HG03354 (cell line): Measurements from ENCODE around the gene ZNF253.
"Not testable (repeated sequence)": the region's sequence is repeated elsewhere in the genome, so short reads cannot be mapped to it uniquely, and the experiment has no call there.

Source experiments
- ATAC-seq: cut with Tn5 transposase; IDR thresholded peaks from one replicate; pipeline ENCODE4 v1.9.1; 2021; ENCODE audit warnings: mild to moderate bottlenecking; ENCODE audit not compliant: unreplicated experiment, poor library complexity, severe bottlenecking

Gene ZNF253

DNA sequence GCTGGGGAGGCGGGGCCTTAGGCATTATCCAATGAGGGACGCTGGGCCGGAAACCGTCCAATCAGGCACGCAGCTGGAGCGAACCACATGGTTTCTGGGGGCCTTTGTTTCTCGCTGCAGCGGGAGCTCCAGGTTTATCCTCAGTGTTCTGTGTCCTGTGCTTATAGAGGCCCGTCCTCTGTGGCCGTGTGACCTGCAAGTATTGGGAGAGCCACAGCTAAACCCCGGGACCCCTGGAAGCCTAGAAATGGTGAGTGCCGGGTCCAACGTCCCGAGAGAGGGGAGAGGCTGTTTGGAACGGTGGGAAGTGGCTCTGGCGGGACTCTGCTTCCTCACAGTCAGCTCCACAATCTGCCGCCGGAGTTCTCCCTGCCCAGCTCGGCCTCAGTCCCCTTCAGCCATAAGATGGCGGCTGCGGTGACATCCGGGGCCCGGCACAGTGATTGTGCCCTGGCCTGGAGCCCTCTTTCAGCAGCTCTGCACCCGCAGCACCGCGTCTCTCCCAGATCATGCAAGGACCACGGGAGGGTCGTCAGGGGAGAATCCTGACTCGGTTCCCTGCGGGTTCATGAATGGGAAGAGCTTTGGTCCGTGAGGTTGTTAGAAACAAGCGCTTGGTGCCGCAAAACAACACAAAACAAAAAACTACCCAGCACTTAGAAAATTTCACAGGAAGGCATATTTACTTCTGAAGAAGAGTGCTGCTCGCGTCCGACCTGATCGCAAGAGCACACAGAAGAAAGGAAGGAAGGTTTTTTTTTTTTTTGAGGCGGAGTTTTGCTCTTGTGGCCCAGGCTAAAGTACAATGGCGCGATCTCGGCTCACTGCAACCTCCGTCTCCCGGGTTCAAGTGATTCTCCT, at the start of gene ZNF253:
ZNF253 (plus strand) TSS at position 133 of the 861 bp plus-strand sequence; CDS start at position 248, 115 bp downstream.
- peak; percentile 97 for ATAC-seq

DNA sequence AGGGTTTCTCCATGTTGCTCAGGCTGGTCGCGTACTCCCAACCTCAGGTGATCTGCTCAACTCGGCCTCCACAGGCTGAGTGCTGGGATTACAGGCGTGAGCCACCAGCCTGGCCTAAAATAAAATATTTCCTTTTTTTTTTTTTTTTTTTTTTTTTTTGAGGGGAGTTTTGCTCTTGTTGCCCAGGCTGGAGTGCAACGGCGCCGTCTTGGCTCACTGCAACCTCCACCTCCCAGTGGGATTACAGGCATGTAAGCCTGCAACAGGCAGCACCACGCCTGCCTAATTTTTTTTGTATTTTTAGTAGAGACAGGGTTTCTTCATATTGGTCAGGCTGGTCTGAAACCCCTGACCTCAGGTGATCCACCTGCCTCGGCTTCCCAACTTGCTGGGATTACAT, 49.0 kb upstream of the ZNF253 start:
- ATAC-seq = no peak

DNA sequence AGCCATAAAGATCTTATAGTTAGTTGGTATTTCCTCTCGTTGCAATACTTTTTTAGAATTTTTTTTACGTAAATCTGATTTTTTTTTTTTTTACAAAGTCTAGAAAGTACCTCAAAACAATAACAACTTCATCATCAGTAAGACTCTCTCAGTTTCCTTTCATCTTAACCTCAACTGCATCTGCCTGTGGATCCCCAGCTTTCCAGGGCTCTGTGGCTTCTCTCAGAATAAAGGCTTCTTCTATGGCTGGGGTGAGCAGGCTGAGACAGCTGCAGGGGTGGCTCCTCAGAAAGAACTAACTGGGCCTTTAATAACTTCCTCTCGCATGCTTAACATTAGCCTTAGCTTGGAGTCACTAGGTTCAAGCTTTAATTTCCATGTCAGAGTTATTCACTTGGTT, 48.3 kb upstream of the ZNF253 start:
- no peak for ATAC-seq

DNA sequence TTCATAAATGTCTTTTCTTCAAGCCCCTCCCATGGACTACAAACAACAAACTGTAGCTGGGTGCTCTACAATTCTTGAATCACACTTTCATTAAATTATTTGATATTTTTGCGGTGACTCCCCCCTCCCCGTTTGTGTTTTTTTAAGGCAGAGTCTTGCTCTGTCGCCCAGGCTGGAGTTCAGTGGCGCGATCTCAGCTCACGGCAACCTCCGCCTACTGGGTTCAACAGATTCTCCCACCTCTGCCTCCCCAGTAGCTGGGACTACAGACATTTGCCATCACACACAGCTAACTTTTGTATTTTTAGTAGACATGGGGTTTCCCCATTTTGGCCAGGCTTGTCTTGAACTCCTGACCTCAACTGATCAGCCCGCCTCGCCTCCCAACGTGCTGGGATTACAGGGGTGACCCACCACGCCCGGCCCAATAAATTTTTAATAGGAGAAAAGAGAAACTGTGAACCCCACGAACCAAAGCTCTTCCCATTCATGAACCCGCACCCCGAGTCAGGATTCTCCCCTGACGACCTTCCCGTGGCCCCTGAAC, 44.8 kb upstream of the ZNF253 start:
- no peak for ATAC-seq

DNA sequence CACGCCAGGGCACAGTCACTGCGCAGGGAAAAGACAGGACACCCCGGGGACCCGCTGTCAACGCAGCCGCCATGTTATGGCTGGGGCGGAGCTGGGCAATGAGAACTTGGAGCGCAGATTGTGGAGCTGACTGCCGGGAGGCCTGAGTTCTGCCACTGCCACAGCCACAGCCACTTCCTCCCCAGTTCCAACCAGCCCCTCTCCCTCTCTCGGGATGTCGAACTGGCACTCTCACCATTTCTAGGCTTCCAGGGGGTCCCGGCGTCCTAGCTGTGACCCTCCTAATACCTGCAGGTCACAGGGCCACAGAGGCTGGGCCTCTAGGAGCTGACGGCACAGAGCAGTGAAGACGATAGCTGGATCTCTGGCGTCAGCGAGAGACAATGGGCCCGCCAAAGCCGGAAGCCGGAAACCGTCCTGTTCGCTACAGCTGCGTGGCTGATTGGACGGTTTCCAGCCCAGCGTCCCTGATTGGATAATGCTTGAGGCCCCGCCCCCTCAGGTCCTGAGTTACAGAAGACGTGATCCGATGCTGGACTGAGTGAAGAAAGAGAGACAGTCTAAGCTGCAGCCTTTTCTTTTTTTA, 44.2 kb upstream of the ZNF253 start, which contains the start of gene ZNF506:
ZNF506 (minus strand) TSS at position 385 of the 586 bp plus-strand sequence; CDS start at position 238, 147 bp downstream.
- ATAC-seq = peak; percentile 91

DNA sequence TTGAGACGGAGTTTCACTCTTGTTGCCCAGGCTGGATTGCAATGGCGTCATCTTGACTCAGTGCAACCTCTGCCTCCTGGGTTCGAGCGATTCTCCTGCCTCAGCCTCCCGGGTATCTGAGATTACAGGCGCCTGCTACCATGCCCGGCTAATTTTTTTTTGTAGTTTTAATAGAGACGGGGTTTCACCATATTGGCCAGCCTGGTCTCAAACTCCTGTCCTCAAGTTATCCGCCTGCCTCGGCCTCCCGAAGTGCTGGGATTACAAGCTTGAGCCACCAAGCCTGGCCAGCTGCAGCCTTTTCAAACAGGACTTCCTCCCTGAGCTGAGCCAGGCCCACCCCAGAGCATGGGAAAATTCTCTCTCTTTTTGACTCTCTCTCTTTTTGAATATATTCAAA, 43.7 kb upstream of the ZNF253 start:
- ATAC-seq = peak; percentile 2

DNA sequence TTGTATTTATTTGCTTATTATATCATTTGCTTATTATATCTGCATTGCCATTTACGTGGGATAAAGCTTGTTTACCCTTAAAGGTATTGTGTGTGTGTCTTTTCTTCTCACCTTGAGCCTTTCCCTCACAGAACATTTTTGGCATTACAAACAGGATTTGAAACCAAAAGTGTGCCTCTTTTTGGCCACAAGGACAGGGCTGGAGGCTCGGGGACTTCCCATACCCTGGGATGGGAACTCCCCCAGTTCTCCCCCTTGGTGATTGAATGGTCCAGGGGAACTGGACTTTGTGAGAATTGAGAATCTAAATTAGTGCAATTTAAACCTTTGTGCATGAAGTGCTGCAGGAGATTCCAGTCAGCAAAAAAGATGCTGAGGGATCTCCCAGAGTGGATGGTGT, 41.8 kb upstream of the ZNF253 start:
- ATAC-seq = no peak

DNA sequence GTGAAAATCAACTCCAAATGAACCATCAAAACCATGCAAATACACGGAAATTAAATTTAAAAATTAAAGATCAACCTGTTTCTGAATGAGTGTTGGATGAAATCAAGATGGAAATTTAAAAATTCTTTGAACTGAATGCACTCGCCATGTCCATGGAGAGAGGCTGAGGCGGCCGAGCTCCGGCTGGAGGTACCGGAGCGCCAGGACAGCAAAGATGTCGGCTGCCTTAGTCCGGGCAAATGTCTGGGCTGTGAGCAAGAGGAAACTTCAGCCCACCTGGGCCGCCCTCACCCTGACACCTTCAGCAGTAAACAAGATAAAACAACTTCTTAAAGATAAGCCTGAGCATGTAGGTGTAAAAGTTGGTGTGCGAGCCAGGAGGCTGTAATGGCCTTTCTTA, 38.8 kb upstream of the ZNF253 start:
- ATAC-seq = no peak

DNA sequence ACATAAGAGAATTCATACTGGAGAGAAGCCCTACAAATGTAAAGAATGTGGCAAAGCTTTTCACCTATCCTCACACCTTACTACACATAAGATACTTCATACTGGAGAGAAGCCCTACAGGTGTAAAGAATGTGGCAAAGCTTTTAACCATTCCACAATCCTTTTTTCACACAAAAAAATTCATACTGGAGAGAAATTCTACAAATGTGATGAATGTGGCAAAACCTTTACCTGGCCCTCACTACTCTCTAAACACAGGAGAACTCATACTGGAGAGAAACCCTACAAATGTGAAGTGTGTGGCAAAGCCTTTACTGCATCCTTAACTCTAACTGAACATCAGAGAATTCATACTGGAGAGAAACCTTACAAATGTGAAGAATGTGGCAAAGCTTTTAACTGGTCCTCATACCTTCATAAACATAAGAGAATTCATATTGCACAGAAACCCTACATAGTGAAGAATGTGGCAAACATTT, 30.1 kb upstream of the ZNF253 start:
- no peak for ATAC-seq

DNA sequence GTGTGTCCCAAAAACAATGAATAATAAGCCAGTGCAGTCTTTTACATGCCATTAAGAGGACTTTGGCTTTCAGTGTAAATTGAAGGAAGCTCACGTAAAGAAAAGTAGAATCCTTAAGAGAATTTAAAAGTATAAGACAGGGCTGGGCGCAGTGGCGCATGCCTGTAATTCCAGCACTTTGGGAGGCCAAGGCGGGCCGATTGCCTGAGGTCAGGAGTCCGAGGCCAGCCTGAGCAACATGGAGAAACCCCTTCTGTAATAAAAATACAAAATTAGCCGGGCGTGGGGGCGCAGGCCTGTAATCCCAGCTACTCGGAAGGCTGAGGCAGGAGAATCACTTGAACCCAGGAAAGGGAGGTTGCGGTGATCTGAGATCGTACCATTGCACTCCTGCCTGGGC, 17.9 kb upstream of the ZNF253 start:
- no peak for ATAC-seq

DNA sequence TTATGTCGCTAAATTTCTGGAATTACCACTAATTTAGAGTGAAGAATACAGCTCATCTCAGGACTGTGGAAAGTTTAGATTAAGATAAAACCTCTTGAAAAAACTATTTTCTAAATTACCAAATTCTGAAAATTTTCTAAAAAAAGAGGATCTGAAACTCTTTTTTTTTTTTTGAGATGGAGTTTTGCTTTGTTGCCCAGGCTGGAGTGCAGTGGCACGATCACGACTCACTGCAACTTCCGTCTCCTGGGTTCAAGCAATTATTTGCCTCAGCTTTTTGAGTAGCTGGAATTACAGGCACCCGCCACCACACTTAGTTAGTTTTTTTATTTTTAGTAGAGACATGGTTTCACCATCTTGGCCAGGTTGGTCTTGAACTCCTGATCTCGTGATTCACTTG, 16.6 kb upstream of the ZNF253 start:
- ATAC-seq = no peak

DNA sequence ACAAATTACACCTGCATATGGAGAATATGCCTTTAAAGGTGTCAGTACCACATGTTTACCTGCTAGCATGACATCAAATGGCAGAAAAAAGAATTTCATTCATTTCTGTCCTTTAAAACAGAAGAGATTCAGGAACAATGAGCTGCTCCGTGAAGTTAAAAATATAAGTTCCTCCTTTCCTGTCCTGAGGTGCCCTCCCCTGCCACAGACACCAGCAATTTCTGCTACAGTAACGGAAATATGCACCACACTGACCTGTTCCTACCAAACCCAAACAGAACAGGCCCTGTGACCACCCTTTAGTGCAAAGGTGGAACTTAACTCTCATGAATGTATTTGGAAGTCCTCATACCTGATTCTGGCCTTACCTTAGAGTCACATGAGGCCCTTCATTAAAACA, 13.9 kb upstream of the ZNF253 start:
- ATAC-seq = not testable (repeated sequence)

DNA sequence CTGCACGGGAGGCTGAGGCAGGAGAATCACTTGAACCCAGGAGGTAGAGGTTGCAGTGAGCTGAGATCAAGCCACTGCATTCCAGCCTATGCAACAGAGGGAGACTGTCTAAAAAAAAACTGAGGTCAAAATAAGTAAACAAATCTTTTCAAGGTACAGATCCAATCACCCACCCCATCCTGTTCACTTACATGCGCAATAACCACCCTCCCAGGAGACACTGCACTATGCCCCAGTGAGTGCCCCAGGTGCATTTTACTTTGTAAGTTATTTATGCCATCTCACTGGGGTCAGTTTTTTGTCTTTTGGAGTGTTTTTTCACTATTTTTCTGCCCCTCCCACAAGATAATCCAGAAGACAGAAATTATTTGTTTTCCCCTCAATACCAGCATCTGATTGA, 6.9 kb upstream of the ZNF253 start:
- no peak for ATAC-seq

DNA sequence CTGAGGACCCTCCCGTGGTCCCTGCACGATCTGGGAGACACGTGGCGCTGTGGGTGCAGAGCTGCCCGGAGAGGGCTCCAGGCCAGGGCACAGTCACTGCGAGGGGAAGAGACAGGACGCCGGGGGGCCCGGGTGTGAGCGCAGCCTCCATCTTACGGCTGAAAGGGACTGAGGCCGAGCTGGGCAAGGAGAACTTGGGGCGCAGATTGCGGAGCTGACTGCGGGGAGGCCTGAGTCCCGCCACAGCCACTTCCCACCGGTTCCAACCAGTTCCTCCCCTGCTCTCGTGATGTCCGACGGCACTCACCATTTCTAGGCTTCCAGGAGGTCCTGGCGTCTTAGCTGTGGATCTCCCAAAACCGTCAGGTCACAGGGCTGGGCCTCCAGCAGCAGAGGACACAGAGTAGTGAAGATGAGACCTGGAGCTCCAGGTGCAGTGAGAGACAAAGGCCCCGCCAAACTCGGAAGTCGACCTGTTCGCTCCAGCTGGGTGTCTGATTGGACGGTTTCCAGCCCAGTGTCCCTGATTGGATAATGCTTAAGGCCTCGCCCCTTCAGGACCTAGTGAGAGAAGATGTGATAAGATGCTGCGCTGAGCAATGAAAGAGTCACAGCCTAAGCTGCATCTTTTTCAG, 4.8 kb upstream of the ZNF253 start:
- no peak for ATAC-seq

DNA sequence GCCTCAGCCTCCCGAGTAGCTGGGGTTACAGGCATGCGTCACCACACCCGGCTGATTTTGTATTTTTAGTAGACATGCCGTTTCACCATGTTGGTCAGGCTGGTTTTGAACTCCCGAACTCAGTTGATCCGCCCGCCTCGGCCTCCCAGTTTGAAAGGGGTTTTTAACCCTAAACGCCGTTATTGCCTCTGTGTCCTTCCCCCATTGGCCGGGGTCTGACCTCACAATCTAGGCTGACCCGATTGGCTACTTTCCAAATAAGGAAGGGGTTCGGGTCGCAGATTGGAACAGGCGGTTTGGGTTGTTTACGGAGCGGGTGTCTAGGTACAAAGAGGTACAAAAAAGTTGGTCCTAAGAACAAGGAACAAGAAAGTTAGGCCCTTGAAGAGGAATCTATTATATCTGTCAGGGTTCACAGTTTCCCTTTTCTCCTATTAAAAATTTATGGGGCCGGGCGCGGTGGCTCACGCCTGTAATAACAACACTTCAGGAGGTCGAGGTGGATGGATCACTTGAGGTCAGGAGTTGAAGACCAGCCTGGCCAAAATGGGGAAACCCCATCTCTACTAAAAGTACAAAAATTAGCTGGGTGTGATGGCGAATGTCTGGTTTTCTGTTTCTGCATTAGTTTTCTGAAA, 1.0 kb downstream of the ZNF253 start:
- no peak for ATAC-seq

DNA sequence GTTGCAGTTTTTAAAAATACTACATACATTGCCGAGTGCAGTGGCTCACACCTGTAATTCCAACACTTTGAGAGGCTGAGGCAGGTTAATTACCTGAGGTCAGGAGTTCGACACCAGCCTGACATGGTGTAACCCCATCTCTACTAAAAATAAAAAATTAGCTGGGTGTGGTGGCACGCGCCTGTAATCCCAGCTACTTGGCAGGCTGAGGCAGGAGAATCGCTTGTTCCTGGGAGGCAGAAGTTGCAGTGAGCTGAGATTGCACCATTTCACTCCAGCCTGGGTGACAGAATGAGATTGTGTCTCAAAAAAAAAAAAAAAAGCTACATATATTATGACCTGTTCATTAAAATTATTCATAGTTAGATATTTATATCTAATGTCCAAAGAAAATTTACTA, 4.4 kb downstream of the ZNF253 start:
- ATAC-seq = not testable (repeated sequence)

DNA sequence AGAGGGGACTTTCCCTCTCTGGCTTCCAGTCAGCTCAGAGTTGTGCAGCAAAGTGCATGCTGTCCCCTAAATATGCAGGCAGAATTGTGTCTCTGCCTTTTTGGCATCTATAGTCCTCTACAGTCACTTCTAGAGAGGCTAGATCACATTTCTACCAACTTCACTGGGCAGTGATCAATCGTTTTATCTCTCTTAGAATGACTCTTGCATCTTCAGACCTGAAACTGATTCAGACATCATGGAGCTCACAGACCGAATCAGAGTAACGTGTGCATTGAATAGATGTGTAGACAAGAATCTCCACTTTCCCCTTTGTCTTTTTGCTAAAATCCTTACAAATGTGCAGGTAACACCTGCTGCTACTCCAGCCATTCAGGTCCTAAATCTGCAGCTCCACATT, 6.2 kb downstream of the ZNF253 start:
- ATAC-seq = no peak

DNA sequence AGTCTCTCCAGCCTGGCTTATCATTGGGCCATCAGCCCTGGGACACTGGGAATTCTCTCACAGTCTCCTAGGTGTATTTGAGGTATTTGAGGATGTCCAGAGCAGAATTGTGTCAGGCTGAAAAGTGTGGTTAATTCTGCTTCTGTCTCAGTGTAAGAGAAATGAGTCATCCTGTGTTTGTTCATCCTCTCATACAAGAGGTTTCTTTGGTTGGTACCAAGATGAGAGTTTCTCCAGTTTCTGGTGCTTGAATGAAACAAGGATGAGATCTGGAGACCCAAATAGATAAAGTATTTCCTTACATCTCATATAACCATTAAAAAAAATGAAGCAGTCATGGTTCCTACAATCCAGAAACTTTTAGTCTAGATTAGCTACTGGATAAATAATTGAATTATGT, 7.7 kb downstream of the ZNF253 start:
- ATAC-seq = no peak

DNA sequence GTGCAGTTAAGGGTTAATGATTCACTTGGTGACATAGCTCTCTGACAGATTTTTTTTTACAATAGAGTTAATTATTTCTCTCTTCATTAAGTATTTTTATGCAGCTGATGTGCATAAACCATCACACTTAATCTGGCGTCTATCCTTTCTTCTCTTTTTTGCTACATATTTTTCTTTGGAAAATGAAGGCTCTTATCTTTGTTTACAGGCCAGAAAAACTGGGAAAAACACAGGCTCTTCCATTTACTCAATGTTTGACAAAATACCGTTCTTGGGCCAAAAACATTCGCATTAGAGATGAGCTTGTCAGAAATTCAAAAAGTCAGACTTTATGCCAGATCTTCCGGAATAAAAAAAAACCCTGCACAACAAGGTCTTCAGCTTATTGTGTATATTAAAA, 12.0 kb downstream of the ZNF253 start:
- ATAC-seq = no peak

DNA sequence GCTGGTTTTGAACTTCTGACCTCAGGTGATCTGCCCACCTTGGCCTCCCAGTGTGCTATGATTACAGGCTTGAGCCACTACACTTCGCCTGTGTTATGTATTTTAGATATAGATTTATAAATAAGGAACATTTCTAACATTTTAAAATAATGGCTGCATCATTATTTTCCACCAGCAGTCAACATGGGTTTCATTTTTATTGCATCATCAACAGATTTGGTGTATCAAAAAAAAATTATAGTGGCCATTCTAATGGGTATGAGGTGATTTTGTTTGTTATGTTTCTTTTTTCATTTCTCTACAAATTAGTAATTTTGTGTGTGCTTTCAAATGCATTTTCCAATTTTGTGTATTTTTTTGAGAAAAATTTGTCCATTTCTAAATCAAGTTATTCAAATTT, 18.9 kb downstream of the ZNF253 start:
- no peak for ATAC-seq
